Stimulated activated CD4-positive, alpha-beta T cell treated with anti-CD3 and anti-CD28 coated beads, Interleukin-4, amount 100 ng/mL, for 4 hours (primary cell): ENCODE data around the gene TMEM154.
"Not testable (repeated sequence)": the region's sequence is repeated elsewhere in the genome, so short reads cannot be mapped to it uniquely, and the experiment has no call there.

Experiments used
- DNase-seq, 2 experiments: peaks; one replicate each; pipeline ENCODE4 v3.0.0-alpha.2; 2020

The TMEM154 gene

DNA sequence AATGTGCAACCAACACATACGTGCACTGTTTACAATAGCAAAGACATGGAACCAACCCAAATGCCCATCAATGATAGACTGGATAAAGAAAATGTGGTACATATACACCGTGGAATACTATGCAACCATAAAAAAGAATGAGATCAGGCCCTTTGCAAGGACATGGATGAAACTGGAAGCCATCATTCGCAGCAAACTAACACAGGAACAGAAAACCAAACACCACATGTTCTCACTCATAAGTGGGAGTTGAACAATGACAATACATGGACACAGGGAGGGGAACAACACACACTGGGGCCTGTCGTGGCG, 15.8 kb downstream of the TMEM154 start:
- DNase-seq: not testable (repeated sequence)

DNA sequence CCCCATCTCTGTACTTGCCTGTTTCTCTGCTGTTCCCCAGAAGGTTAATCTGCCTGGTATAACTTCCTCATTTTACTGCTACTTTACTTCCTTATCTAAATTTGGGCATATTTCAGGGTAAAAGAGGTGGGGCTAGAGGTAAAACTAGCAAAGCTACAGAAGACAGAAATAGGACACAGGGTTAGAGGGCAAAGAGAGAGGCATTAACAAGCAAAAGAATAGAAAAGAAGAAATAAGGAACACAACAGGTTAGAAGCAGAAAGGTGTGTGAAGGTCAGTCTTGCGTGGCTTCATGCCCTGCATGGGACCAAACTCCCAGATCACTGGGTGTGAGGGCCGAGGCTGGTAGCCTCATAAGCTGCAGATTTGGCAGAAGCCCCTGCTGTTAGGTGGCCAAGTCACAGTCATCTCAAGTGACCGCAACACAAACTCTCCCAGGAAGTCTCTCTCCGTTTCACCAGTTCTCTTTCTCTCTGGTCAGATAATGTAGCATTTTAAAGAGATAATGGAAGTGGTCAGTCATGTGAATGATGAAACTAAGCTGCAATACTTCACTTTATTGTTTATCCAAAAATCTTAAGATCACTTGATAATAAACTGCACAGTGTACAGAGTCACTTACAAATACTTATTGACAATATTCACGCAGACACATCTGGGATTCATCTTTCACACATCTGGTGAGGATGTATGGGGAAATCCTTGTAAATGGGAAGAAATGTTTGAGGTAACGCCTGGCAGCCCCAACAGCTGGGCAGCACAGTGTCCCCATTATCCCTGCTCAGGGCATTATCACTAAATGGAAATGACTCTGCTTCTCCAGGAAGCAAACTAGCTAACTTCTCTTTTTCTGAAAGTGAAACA, 16.4 kb downstream of the TMEM154 start:
- no peak for DNase-seq

DNA sequence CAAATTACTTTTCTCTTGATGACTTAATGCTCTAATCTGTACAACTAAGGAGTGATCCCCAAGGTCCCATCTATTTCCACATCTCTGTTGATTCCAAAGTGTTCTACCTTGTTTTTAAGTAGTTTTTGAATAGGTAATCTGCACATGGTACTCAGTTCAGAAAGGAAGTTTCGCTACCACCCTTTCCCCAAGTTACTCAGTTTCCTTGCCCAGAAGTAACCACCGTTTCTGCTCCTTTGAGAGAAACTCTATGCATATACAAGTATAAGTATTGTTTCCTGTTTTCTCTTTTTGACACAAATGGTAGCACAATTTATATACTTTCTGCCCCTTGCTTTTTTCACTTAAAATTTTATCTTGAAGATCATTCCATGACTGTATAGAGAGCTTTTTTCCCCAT, 18.1 kb downstream of the TMEM154 start:
- DNase-seq: no peak

DNA sequence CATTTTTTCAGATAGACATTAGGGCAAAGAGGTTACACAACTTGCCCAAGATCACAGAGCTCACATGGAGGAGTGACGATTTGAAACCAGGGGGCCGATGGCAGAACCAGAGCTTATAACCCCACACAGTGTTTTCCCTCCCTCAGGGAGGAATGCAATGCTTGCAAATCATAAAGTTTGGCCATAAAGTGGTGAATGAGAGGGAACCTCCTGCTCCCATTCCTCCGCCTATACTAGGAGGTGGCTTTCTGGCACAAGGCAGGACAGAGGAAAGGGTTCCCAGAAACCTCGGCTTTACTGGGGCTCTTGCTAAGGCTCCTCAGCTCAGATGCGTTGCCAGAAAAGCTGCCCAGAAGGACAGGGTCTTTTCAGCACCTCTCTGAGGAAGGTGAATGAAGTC, 19.3 kb downstream of the TMEM154 start:
- no peak for DNase-seq

DNA sequence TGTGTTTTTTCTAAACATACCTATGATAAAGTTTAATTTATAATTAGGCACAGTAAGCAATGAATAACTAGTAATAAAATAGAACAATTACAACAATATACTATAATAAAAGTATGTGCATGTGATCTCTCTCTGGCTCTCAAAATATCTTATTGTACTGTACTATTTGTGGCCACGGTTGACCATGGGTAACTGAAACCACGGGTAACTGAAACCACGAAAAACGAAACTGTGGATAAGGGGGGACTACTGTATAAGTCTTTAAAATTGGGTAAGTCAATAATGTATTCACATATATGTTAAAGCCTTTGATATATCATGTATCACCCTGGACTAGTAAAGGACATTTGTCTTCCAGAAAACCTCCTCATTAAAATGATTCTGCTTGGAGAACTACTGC, 20.0 kb downstream of the TMEM154 start:
- DNase-seq: no peak

DNA sequence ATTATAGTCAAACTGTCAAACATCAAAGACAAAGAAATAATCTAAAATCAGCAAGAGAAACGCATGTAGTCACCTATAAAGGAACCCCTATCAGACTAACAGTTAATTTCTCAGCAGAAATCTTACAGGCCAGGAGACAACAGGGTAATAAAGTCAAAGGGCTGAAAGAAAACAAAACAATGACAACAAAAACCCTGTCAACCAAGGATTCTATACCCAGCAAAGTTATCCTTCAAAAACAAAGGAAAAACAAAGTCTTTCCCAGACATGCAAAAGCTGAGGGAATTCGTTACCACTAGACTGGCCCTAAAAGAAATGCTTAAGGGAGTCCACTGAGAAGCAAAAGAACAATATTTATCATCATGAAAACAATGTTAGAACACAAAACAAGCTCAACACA, 22.1 kb downstream of the TMEM154 start:
- DNase-seq: no peak

DNA sequence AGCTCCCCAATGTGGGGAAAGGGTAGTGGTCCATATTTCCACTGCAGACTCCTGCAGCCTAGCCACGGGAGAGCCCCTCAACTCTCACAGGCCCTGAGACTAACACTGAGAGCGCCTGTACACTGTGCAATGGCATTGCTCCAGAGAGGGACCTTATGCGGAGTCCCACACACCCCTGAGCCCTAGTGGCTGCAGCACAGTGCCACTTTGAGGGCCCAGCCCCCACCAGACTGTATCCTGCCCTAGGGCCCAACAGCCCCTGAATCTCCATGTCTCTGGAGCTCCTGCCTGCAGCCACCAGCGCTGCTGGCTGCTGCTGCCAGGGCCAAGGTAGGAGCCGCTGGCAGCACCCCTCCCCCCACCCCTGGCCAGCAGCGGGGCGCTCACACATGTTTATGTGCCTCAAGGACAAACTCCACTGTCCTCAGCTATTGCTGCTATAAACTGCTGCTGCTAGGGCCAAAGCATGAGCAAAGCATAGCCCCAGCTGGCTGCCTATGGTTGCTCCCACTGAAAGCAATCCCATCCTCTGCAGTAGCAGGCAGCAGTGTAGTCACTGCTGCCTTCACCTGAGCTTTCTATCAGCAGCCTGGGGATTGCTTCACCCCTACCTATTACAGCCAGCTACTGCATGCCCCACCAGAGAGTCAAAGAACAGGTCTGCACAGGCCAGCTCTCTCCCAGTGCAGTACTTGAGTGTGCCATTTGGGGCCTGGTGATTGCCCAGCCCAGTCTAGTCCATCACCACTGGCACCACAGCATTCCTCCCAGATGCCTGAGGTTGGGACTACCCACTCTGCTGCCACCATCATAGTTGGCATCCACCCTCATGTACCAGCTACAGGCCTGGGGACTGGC, 24.3 kb downstream of the TMEM154 start:
- DNase-seq: no peak

DNA sequence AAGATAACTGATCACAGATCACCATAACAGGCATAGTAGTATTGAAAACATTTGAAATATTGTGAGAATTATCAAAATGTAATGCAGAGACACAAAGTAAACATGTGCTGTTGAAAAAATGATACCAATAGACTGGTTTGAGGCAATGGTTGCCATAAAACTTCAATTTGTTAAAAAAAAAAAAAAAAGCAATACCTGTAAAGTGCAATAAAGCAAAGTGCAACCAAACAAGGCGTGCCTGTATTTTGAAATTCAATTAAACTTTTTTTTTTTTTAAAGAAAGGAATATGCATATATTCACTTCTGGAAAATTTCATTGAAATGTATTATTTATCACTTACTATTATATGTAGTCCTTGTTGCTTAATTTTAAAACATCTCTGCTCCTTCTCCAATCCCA, 27.7 kb downstream of the TMEM154 start:
- no peak for DNase-seq

DNA sequence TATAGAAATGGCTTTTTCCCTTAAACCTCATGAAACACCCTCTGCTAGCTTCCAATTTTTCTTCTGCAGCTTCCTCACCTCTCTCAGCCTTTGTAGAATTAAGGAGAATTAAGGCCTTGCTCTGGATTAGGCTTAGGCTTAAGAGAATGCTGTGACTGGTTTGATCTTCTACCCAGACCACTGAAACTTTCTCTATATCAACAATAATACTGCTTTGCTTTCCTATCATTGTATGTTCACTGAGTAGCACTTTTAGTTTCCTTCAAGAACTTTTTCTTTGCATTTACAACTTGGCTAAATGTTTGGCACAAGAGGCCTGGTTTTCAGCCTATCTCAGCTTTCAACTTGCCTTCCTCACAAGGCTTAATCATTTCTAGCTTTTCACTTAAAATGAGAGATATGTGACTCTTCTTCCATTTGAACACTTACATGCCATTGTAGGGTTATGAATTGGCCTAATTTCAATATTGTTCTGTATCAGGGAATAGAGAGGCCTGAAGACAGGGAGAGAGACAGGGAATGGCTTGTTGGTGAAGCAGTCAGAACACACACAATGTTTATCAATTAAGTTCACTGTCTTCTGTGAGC, 28.2 kb downstream of the TMEM154 start:
- no peak for DNase-seq

DNA sequence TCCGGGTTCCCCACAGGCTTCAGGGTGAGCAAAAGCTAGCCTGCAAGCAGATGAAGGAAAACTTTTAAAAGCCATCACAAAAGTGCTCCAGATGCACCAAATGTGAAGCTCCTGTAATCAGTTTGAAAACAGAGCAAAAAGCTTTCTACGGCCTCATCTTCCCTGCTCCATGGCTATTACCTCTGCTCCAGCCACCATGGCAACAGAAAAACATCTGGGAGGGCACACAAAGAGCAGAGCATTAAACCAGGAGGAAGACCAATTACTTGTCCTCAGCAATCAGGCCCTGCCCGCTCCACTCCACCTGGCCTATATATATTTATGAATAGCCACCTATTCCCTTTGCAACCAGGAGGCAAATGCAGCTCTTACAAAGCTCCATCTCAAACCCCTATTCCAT, 33.6 kb downstream of the TMEM154 start:
- no peak for DNase-seq

DNA sequence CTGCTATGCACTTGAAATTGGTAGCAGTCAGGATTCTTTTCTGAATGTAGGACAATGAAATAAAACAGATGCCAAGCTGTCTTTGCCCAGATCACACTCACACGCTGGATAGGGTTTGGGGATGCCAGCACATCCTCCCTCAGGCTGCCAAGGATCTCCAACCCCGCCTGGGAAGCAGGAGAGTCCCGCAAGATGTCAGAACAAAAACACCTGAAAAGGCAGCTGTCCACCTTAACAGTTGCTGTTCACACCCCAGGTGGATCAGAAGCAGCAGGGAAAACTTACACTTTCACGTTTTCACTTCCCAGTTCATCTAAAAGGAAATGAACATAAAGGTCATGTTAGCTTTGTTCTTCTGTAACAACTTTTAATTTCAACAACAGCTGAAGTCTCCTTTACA, 35.7 kb downstream of the TMEM154 start:
- DNase-seq: no peak

DNA sequence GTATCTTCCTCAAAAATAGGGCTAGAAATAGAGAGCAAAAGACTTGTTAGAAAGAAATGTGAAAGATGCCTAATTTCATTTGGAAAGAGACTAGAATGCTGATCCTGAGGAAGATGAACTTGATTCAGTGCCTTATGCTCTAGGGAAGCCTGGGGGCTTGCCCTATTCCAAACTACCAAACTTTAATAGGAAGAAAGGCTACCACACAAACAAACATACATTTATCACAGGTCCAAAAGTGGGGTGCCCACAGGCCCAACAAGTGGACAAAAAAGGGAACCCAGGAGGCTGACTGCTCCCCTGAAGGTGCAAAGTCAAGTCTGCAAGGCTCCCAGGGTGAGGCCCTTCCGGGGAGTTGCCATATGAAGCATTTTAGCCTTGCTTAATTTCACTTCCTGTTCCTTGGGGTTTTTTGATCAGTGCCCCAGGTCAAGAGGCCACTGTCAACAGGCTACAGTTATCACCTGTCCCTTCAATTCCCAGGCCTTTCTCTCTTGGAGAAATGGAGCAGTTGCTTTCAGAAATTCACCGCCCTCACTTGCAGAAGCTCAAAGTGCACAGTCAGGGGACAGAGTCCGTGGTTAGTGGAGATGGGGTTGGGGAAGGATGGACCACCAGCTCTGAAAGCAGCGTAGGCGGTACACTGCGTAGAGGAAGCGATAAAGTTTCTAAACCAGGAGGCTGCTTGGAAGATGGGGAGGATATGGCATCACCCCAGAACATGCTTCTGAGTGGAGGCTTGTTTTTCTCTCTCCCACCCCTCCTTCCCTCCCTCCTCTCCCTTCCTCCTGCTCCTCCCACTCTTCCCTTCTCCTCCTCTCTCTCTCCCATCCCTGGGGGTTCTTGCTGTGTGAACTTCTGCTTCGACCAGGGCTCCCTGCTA, 36.4 kb downstream of the TMEM154 start:
- no peak for DNase-seq

DNA sequence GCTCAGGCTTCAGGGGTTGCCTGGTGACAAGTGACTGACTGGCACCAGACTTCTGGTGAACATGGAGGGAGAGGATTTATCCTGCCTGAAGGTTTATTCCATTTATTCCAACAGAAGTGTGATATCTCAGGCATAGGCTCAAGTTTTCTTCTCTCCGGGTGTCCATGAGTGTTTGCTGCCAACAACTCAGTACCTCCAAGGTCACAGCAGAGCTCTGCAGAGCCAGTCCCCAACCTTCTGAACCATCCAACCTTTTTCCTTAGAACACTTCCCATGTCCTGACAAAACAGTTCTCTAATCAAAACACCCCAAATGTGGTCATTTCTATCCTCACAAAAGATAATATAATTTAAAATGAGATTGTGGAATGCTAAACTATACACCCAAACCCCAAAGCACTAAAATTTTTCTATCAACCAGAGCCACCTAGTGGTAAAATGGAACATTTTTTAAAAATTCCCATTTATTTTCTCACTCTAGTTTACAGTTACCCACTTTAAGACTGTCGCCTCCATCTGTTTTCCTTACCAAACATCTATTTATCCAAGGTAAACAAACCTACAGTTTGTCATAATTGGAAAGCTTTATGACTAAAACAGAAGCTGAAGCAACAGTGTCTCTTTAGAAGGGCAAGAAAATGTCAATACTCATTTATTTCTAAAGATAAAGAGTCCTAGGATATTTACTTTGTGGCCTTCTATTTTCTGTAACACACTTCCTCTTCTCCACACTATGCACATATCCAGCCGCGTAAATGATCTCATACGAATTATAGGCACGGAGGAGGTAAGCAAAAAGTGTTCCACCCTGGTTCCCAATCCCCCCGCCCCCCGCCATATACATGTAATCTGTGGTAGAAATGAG, 39.5 kb downstream of the TMEM154 start:
- DNase-seq: no peak

DNA sequence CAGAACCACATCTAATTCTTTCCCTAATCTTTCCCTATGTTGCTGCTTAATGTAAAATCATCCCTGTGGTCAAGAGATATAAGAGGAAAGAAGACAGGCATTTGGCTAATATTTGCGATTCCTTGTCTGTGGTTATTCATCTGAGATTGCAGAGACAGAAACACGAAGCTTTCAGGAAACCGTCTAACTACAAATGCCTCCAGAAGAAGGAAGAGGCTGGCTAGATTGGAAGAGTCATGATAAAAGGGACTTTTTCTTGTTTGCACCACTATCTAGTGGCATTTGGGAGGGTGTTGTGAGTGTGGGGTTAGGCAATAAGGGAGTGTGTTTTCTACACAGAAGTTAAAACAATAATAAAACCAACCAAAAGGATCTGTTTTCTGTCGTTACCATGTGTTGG, 43.9 kb downstream of the TMEM154 start:
- DNase-seq: no peak

DNA sequence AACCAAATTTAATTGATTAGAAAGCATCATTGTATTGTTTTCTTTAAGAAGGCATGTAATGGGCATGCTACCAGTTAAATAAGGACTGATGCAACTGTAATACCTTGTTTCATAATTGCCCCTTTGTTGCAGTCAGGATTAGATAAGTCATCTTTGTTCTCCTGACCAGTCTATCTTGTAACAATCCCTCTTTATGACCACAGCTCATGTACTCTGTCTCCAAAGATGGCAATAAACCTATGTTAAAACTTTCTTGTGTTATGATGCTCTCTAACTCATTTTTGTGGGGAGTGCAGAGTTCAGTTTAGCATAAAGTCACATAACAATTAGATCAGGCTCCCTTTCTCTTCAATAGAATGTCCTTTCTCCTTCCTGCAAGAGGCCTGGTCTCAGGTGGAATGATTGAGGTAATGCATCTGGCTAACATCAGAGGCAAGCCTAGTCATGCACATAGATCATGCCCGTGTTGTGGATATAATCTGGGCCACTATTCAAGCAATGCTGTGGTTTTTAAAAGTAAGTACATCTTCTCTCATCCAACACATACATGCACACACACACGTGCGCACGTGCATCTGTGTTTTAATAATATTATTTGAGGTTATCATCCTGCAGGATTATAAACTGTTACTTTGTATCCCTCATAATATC, 45.6 kb downstream of the TMEM154 start:
- DNase-seq: no peak

DNA sequence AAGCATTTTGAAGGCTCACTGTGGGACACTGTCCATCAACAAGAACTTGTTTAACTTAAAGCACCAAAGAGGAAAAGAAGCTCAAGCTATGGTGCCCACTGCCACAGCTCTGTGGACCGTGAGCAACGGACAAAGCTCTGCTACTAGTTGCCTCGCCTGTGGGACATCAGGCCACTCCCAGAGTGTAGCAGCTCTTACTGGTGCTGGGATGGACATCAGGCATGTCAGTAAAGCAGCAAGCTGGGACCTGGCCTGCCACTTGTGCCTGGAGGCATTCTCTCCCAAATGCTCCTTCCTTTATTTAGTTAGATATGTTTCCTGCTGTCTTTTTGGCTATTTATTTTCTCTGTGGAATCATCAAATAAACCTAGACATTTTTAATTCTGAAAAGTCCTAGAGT, 46.7 kb downstream of the TMEM154 start:
- no peak for DNase-seq

DNA sequence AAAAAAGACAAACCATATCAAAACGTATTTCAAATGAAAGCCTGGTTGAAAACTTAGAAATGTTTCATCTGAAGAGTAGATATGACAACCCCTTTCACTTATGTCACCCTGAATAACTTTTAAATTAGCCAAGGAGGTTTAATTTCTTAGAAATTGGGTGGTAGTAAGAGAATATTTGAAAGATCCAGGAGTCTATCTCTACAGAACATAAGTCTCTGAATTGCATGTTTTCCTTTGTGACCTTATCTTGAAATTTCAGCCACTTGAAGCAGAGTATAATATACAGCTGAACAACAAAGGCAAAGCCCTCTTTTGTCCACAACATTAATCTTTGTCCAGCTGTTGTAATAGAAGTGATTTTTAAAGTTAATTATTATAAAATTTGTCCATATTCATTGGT, 49.5 kb downstream of the TMEM154 start:
- no peak for DNase-seq

DNA sequence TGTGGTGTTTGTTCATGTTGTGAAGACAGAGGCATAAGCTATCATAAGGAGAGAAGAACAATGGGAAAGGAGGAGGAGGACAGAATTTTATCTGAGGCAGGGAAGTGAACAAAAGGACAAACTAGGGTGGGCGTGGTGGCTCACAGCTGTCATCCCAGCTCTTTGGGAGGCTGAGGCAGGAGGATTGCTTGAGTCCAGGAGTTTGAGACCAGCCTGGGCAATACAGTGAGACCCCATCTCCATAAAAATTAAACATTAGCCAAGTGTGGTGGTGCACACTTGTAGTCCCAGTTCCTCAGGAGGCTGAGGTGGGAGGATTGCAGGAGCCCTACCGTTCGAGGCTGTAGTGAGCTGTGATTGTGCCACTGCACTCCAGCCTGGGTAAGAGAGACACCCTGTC, 49.9 kb downstream of the TMEM154 start:
- DNase-seq: no peak

DNA sequence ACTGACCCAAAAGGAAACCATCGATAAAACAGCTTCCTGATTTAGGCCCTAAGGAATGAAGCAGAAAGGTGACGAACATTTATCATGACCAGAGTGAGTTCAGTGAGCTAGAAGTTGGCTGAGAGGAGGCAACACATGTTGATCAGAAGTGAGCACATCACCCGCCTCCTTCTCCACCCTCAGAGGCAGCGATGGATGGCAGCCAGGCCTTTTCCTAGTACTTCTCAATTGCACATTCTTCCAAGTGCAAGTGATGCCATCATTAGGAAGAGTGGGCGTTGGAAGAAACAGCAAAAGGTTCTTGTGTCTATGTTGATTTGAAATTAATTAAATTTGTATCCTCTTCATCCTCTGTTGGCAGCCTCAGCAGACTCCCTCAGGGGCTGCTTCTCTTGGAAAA, 51.7 kb downstream of the TMEM154 start:
- DNase-seq: no peak

DNA sequence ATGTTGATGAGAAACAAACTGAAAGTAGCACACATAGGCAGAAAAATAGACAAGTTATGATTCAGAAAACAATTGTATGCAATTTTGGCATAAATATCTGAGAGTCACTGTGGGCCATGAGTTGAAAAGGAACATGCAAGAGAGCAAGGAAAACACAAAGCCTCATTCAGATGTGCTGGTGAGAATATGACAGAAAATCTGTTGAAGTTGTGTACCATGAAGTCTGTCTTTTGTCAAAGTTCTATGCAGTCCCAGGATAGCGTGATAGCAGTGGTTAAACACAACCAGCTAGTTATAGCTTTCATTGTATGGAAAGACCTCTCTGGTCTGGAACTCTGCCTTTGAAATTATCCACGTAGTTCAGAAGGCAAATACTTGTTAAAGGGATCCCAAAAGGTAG, 53.0 kb downstream of the TMEM154 start:
- no peak for DNase-seq

DNA sequence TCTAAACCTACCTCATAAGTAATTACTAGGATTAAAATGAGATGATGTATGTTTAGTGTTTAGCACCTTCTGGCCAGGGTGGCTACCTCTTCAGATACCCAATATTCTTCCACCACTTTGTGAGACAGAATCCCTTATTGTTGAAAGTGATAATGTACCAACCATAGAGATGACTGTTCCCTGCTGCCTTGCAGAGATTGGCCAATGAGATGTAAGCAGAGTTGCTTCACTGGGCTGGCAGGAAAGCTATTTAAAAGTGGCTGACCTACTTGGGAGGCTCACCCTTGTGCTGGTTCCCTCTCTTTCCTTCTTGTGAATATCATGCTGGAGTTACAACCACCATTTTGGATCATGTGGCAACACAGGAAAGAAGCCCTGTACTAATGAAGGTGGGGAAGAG, 58.9 kb downstream of the TMEM154 start:
- no peak for DNase-seq
